Bronchial epithelial cell (primary cell): ENCODE results near the gene SETBP1. TPM values are rescaled to one million over a fixed set of nuclear protein-coding genes. Genes with fewer than 3 reads are reported as not detected.

Source experiments
- DNase-seq: peaks from one replicate; pipeline ENCODE4 v3.0.0-alpha.2; 2010; ENCODE audit warnings: low read depth
- FAIRE-seq: peaks from 2 replicates; lab custom pipeline; 2011; peaks lifted over from hg19 to GRCh38; lab: Jason Lieb, UNC
- H3K27me3 ChIP-seq: 2 replicates; pipeline ENCODE4 v1.5.1; 2011; ENCODE audit warnings: low read length; ENCODE audit not compliant: control insufficient read depth, insufficient read depth
- H3K36me3 ChIP-seq: 2 replicates; pipeline ENCODE4 v1.5.1; 2011; ENCODE audit warnings: low read length; ENCODE audit not compliant: control insufficient read depth, insufficient read depth
- H3K4me3 ChIP-seq: 2 replicates; pipeline ENCODE4 v1.5.1; 2011; ENCODE audit warnings: mild to moderate bottlenecking, low read depth, low read length, control low read depth
- CTCF ChIP-seq: IDR thresholded peaks from 2 replicates; pipeline ENCODE4 v1.5.1; 2011; ENCODE audit warnings: mild to moderate bottlenecking, moderate library complexity, low read length, control low read depth, inconsistent platforms; ENCODE audit not compliant: insufficient read depth, severe bottlenecking
- total RNA-seq: library from RNA; depleted of rRNA; stranded (reverse); fragments of >200 nt; gene quantifications from 2 replicates; pipeline ENCODE4 v1.2.1, GENCODE V29; 2014

The SETBP1 gene
- total RNA-seq, 1 donor from 2014 or later = 1.8 TPM

GRCh38 chr18:44918142-44918476 is 237.4 kb downstream of the SETBP1 start:
- no peak for TF ChIP-seq CTCF
- FAIRE-seq (no peak), DNase-seq (no peak)
- H3K36me3 ChIP-seq = no peaks in the 10 kb centered on the region
- H3K4me3 ChIP-seq = no peak overlapping the region
- H3K27me3 ChIP-seq = no peaks in the 10 kb centered on the region

DNA sequence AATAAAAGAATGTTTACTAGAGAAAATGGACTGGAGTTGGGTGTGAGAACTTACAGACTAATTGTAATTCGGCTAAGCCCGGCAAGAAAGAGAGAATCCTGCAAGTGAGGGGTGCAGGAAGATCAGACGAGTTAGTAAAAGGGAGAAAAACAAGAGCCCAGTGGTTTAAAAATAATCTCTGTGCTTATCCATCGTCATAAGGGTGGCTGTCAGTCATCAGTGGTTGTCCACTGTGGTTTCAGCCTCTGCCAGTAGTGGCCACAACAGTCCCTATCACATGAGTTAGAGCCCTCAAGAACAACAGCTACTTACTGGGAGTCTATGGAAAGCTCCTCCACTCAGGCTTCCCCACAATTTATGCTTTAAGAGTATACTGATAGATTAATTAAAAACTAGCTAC is 239.8 kb downstream of the SETBP1 start:
- DNase-seq (no peak), FAIRE-seq (no peak)
- Histone ChIP-seq H3K27me3 (no peaks in the 10 kb centered on the region), H3K4me3 (no peak overlapping the region), H3K36me3 (no peaks in the 10 kb centered on the region)
- TF ChIP-seq CTCF = no peak

- no peak for FAIRE-seq
- H3K27me3 ChIP-seq = no peaks in the 10 kb centered on the region
- DNase-seq = no peak
- TF ChIP-seq CTCF = no peak
- H3K4me3 ChIP-seq = no peak overlapping the region
- no peaks in the 10 kb centered on the region for H3K36me3 ChIP-seq
Measured at GRCh38 chr18:44921974-44922373, 241.3 kb downstream of the SETBP1 start.

DNA sequence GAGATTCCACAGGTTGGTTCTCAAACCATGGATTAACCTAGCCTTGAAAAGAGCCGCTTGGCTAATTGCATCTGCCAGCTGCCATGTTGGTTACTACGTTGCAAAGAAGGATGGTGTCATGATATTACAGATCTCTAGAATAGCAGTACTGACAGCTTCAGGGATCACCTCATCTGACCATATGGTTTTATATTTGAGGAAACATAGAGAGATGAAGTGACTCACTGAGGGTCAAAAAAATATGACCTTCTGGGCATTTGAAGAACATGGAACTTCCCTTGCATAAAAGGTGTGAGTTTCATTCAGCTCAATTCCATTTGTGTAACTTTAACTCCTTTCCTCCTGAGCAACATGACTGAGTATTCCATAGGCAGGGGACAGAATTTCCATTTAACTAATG is 242.3 kb downstream of the SETBP1 start:
- DNase-seq = no peak
- Histone ChIP-seq H3K36me3 (no peaks in the 10 kb centered on the region), H3K27me3 (no peaks in the 10 kb centered on the region), H3K4me3 (no peak overlapping the region)
- TF ChIP-seq CTCF = no peak
- FAIRE-seq = no peak

- DNase-seq = no peak
- Histone ChIP-seq H3K36me3 (no peaks in the 10 kb centered on the region), H3K4me3 (no peak overlapping the region), H3K27me3 (no peaks in the 10 kb centered on the region)
- FAIRE-seq = no peak
- TF ChIP-seq CTCF = no peak
Measured at GRCh38 chr18:44924785-44925499, 244.3 kb downstream of the SETBP1 start.

GRCh38 chr18:44927127-44927849 is 246.6 kb downstream of the SETBP1 start:
- DNase-seq (peak; percentile 51), FAIRE-seq (no peak)
- Histone ChIP-seq H3K27me3 (no peaks in the 10 kb centered on the region), H3K4me3 (no peak overlapping the region), H3K36me3 (no peaks in the 10 kb centered on the region)
- TF ChIP-seq CTCF = no peak
